GM10266 (cell line): ENCODE measurements around the gene ANKRD30A.
"Not testable (repeated sequence)": the region's sequence is repeated elsewhere in the genome, so short reads cannot be mapped to it uniquely, and the experiment has no call there.

Experiments used
- DNase-seq: peaks from one replicate; pipeline ENCODE4 v3.0.0; 2012; ENCODE audit errors: extremely low spot score
- CTCF ChIP-seq: IDR thresholded peaks from 2 replicates; pipeline ENCODE4 v1.5.1; 2012; ENCODE audit warnings: mild to moderate bottlenecking, low read depth; ENCODE audit not compliant: control insufficient read depth, insufficient read depth; ENCODE audit errors: missing control alignments

The ANKRD30A gene

GRCh38 chr10:37234692-37235091 lies 109.3 kb downstream of the ANKRD30A start:
- DNase-seq: no peak
- TF ChIP-seq CTCF: no peak

GRCh38 chr10:37236093-37236492 lies 110.7 kb downstream of the ANKRD30A start:
- no peak for TF ChIP-seq CTCF
- DNase-seq: no peak

GRCh38 chr10:37240223-37240622 lies 114.8 kb downstream of the ANKRD30A start:
- no peak for DNase-seq
- TF ChIP-seq CTCF: no peak

GRCh38 chr10:37246637-37247036 lies 121.2 kb downstream of the ANKRD30A start:
- TF ChIP-seq CTCF: no peak
- no peak for DNase-seq

GRCh38 chr10:37255837-37256236 lies 130.4 kb downstream of the ANKRD30A start:
- not testable (repeated sequence) for DNase-seq

GRCh38 chr10:37263304-37263703 lies 137.9 kb downstream of the ANKRD30A start:
- no peak for DNase-seq
- TF ChIP-seq CTCF: no peak

GRCh38 chr10:37268266-37268665 lies 142.9 kb downstream of the ANKRD30A start:
- no peak for TF ChIP-seq CTCF
- no peak for DNase-seq

- no peak for DNase-seq
- TF ChIP-seq CTCF: no peak
Observed at GRCh38 chr10:37269554-37270256, 144.3 kb downstream of the ANKRD30A start.
